ENCODE measurements around the gene AKAP8L.

Gene AKAP8L

DNA sequence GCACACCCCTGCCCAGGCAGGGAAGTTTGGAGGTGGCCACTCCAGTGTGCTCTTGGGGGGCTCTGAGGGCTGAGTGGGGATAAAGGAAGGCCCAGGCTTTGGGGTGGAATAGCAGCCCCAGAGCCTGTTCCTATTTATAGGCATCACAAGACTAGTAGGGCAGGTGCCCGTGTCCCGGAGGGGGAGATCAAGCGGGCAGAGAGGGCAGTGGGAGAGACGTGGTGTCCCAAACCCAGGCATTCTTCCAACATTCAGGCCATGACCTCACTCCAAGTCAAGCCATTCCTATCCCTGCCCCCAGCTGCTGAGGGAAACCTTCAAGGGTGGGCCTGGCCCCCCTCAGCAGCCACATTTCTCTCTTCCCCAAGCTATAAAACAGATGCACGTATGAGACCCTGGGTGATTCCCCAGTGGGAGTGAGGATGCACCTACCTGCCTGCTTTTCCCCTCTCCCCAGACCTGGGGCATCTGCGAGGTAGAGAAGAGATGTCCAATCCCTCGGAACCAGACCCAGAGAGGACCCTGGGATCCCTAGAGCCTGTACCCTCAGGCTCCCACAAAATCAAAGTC lies 27.1 kb upstream of the AKAP8L start:
- Histone ChIP-seq H3K9ac (ENCODE audit: low read length) (no peak overlapping the region), H3K4me1 (ENCODE audit: control insufficient read depth, insufficient read depth, low read length) (peaks cover 4% of the 10 kb centered on the region; the same call in 1 of the 2 replicates), H3K36me3 (ENCODE audit: control insufficient read depth, insufficient read depth, low read length) (no peaks in the 10 kb centered on the region), H3K4me3 (ENCODE audit: low read depth, low read length) (no peak overlapping the region), H3K9me3 (ENCODE audit: control insufficient read depth, insufficient read depth, low read depth, low read length) (no peaks in the 10 kb centered on the region), H3K27ac (ENCODE audit: low read depth, low read length) (no peak overlapping the region), H3K27me3 (ENCODE audit: control insufficient read depth, insufficient read depth, low read length) (no peaks in the 10 kb centered on the region)

DNA sequence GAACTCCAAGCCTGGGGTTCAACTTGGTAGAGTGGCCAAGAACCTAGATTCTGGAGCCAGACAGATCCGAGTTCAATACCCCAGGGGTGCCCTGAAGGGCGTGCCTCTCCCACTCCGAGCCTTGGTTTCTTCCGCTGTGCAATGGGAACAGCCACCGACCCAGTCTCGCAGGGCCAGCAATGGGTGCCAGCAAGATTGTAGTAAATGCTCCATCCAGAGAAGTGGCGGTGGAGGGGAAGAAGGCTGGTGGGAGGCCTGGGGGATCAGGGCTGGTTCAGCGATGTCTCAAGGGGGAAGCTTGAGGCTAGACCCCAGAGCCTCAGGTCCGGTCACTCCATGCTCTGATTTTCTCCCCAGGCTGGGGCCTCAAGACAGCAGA lies 26.4 kb upstream of the AKAP8L start:
- no peak overlapping the region for H3K9ac ChIP-seq (ENCODE audit: low read length)
- H3K9me3 ChIP-seq (ENCODE audit: control insufficient read depth, insufficient read depth, low read depth, low read length), result no peaks in the 10 kb centered on the region
- no peaks in the 10 kb centered on the region for H3K27me3 ChIP-seq (ENCODE audit: control insufficient read depth, insufficient read depth, low read length)
- H3K4me3 ChIP-seq (ENCODE audit: low read depth, low read length), result no peak overlapping the region
- H3K36me3 ChIP-seq (ENCODE audit: control insufficient read depth, insufficient read depth, low read length), result no peaks in the 10 kb centered on the region
- H3K27ac ChIP-seq (ENCODE audit: low read depth, low read length), result no peak overlapping the region
- H3K4me1 ChIP-seq (ENCODE audit: control insufficient read depth, insufficient read depth, low read length), result peaks cover 4% of the 10 kb centered on the region; the same call in 1 of the 2 replicates

DNA sequence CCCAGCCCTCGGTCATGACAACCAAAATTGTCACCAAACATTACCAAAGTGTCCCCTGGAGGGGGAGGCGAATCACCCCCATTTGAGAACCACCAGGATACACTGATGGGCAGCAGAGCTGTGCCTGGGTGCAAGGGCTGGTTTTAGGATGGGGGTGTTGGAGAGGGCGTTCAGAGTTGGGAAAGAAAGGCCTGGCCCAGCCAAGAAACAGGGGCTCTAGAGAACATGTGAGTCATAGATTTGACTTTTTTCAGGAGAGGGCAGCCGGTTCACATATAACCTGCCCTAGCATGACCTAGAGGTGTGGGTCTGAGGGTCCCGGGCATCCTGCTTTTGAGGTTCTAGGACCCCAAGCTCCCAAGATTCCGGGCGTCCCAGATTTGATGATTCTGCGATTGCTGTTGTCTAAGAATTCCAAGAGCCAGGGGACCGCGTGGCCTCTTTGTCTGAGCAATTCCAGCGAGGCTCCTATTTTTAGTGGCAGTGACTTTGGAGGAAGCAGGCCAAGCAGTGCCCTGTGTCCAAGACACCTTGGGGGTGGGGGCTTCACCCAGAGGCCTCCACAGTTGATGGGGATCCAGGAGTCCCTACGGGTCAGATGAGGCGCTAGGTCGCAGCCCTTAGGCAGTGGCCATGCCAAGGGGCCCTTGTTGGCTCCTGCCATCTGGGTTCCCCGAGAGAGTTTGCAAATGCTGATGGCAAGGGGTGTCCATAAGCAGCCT lies 25.9 kb upstream of the AKAP8L start:
- H3K9me3 ChIP-seq (ENCODE audit: control insufficient read depth, insufficient read depth, low read depth, low read length), result no peaks in the 10 kb centered on the region
- peaks cover 4% of the 10 kb centered on the region; the same call in 1 of the 2 replicates for H3K4me1 ChIP-seq (ENCODE audit: control insufficient read depth, insufficient read depth, low read length)
- no peak overlapping the region for H3K27ac ChIP-seq (ENCODE audit: low read depth, low read length)
- H3K27me3 ChIP-seq (ENCODE audit: control insufficient read depth, insufficient read depth, low read length), result no peaks in the 10 kb centered on the region
- no peak overlapping the region for H3K4me3 ChIP-seq (ENCODE audit: low read depth, low read length)
- no peaks in the 10 kb centered on the region for H3K36me3 ChIP-seq (ENCODE audit: control insufficient read depth, insufficient read depth, low read length)
- no peak overlapping the region for H3K9ac ChIP-seq (ENCODE audit: low read length)

DNA sequence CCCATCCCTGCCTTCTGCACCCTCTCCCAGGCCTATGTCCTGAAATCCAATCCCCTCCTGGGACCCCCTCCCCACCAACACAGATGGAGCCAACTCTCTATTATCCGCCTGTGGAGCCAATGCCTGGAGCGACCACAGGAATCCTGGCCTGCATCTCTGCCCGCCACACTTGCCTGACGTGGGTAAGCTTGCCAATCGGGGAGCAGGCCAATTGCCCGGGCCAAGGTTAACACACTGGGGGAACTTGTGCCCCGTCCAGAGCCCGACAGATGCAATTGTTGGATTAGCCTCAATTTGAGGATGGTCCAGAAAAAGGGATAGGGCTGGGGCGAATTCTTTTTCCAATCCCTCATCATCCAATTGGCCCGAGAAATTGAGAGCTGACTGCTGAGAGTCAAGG lies 25.1 kb upstream of the AKAP8L start:
- Histone ChIP-seq H3K27ac (ENCODE audit: low read depth, low read length) (no peak overlapping the region), H3K9ac (ENCODE audit: low read length) (no peak overlapping the region), H3K27me3 (ENCODE audit: control insufficient read depth, insufficient read depth, low read length) (no peaks in the 10 kb centered on the region), H3K9me3 (ENCODE audit: control insufficient read depth, insufficient read depth, low read depth, low read length) (no peaks in the 10 kb centered on the region), H3K4me1 (ENCODE audit: control insufficient read depth, insufficient read depth, low read length) (peaks cover 4% of the 10 kb centered on the region; the same call in 1 of the 2 replicates), H3K36me3 (ENCODE audit: control insufficient read depth, insufficient read depth, low read length) (no peaks in the 10 kb centered on the region), H3K4me3 (ENCODE audit: low read depth, low read length) (no peak overlapping the region)

- Histone ChIP-seq H3K9ac (ENCODE audit: low read length) (no peak overlapping the region), H3K36me3 (ENCODE audit: control insufficient read depth, insufficient read depth, low read length) (no peaks in the 10 kb centered on the region), H3K9me3 (ENCODE audit: control insufficient read depth, insufficient read depth, low read depth, low read length) (no peaks in the 10 kb centered on the region), H3K4me3 (ENCODE audit: low read depth, low read length) (no peak overlapping the region), H3K4me1 (ENCODE audit: control insufficient read depth, insufficient read depth, low read length) (0 out of 2 replicates have a peak, but pooled peaks cover under 1% of the 10 kb centered on the region), H3K27ac (ENCODE audit: low read depth, low read length) (no peak overlapping the region), H3K27me3 (ENCODE audit: control insufficient read depth, insufficient read depth, low read length) (no peaks in the 10 kb centered on the region)
Measured at GRCh38 chr19:15443325-15443724, 24.5 kb upstream of the AKAP8L start.

- no peak overlapping the region for H3K9ac ChIP-seq (ENCODE audit: low read length)
- no peaks in the 10 kb centered on the region for H3K36me3 ChIP-seq (ENCODE audit: control insufficient read depth, insufficient read depth, low read length)
- no peak overlapping the region for H3K27ac ChIP-seq (ENCODE audit: low read depth, low read length)
- H3K9me3 ChIP-seq (ENCODE audit: control insufficient read depth, insufficient read depth, low read depth, low read length), result no peaks in the 10 kb centered on the region
- no peaks in the 10 kb centered on the region for H3K27me3 ChIP-seq (ENCODE audit: control insufficient read depth, insufficient read depth, low read length)
- no peak overlapping the region for H3K4me3 ChIP-seq (ENCODE audit: low read depth, low read length)
- no peaks in the 10 kb centered on the region for H3K4me1 ChIP-seq (ENCODE audit: control insufficient read depth, insufficient read depth, low read length)
Measured at GRCh38 chr19:15442142-15442920, 23.5 kb upstream of the AKAP8L start.

- no peaks in the 10 kb centered on the region for H3K27me3 ChIP-seq (ENCODE audit: control insufficient read depth, insufficient read depth, low read length)
- no peaks in the 10 kb centered on the region for H3K36me3 ChIP-seq (ENCODE audit: control insufficient read depth, insufficient read depth, low read length)
- H3K9ac ChIP-seq (ENCODE audit: low read length), result no peak overlapping the region
- H3K4me1 ChIP-seq (ENCODE audit: control insufficient read depth, insufficient read depth, low read length), result no peaks in the 10 kb centered on the region; the same call in 1 of the 2 replicates
- H3K27ac ChIP-seq (ENCODE audit: low read depth, low read length), result no peak overlapping the region
- no peaks in the 10 kb centered on the region for H3K9me3 ChIP-seq (ENCODE audit: control insufficient read depth, insufficient read depth, low read depth, low read length)
- no peak overlapping the region for H3K4me3 ChIP-seq (ENCODE audit: low read depth, low read length)
Measured at GRCh38 chr19:15441317-15441716, 22.5 kb upstream of the AKAP8L start.

DNA sequence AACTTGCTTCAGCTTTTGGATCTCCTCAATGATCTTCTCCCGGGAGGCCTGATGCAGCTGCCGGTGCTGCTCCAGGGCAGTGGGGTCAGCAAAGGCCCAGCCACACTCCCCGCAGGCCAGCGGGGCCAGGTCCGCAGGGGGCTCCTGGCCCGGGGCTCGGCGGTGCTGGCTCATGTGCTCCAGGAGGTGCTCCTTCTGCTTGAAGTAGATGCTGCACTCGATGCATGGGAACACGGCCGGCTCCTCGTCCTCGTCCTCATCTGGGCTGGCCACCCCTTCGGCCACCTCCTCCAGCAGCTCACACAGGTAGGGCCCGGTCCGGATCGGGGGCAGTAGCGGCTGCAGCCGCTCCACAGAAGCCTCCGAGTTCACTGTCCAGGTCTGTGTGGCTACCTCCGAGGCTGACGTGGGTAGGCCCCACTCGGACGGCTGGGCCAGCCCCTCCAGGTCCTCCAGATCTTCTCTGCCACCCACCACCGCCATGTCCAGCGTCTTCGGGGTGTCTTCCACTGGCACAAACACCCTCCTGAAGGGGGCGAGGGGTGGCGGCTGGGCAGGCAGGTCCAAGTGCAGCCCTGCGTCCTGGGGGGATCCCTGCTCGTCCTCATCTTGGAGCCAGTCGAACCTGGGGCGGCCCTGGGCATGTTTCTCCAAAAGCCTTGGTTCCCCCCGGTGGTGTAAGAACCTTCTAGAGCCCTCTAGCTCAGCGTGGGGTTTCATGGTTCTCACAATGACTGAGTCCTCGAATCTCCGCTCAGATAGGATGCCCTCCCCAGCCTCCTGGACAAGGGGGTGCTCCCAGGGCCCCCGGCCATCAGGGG lies 21.2 kb upstream of the AKAP8L start:
- Histone ChIP-seq H3K4me3 (ENCODE audit: low read depth, low read length) (no peak overlapping the region), H3K27me3 (ENCODE audit: control insufficient read depth, insufficient read depth, low read length) (no peaks in the 10 kb centered on the region), H3K9me3 (ENCODE audit: control insufficient read depth, insufficient read depth, low read depth, low read length) (no peaks in the 10 kb centered on the region), H3K27ac (ENCODE audit: low read depth, low read length) (no peak overlapping the region), H3K36me3 (ENCODE audit: control insufficient read depth, insufficient read depth, low read length) (no peaks in the 10 kb centered on the region), H3K4me1 (ENCODE audit: control insufficient read depth, insufficient read depth, low read length) (no peaks in the 10 kb centered on the region; the same call in 1 of the 2 replicates), H3K9ac (ENCODE audit: low read length) (no peak overlapping the region)

DNA sequence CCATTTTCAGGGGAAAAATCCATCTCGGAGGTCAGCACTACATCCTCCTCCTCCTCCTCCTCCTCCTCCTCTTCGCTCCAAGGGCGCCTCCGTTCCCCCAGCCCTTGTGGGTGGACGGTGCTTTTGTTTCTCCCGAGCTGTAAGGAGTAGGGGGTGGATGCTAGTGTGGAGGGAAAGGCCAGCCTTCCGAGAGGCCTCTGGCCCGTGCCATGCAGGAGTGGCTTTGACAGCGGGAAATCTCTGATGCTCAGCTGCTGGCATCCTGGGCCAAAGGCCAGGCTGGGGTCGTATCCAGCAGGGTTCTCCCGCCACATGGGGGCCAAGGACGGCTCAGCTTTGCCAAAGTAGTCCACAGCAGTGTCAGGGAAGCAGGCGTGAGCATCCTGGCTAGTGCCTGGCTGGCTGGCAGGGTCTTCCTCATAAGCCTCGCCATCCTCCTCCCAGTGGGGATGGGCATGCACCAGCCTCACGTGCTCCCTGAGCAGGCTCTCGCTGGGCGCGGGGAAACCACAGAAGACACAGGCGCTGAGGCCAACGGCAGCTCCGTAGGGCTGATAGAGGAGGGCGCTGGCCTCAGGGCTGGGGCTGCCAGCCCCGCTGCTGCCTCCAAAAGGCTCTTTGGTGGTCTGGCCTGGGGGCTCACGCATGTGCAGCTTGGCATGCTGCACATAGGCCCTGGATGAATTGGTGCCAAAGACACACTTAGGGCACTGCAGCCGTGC lies 20.5 kb upstream of the AKAP8L start:
- Histone ChIP-seq H3K27me3 (ENCODE audit: control insufficient read depth, insufficient read depth, low read length) (no peaks in the 10 kb centered on the region), H3K9me3 (ENCODE audit: control insufficient read depth, insufficient read depth, low read depth, low read length) (no peaks in the 10 kb centered on the region), H3K27ac (ENCODE audit: low read depth, low read length) (no peak overlapping the region), H3K4me3 (ENCODE audit: low read depth, low read length) (no peak overlapping the region), H3K36me3 (ENCODE audit: control insufficient read depth, insufficient read depth, low read length) (no peaks in the 10 kb centered on the region), H3K9ac (ENCODE audit: low read length) (no peak overlapping the region), H3K4me1 (ENCODE audit: control insufficient read depth, insufficient read depth, low read length) (no peaks in the 10 kb centered on the region; the same call in 1 of the 2 replicates)

DNA sequence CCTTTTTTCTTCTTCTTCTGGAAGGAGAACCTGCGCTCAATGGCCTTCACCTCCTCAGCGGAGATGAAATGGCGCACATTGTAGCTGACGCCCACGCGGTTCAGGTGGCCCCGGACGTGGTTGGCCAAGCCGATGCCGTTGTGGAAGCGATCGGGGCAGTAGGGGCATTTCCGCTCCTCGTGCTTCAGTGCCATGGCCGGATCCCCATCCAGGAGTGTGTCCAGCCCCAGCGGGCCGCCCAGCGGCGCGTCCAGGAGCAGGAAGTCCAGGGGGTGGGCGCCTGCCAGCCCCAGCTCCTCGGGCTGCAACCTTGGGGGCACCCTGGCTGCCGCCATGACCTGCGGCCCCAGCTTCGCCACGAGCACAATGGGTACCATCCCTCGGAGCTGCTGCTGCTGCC lies 19.8 kb upstream of the AKAP8L start:
- no peaks in the 10 kb centered on the region for H3K36me3 ChIP-seq (ENCODE audit: control insufficient read depth, insufficient read depth, low read length)
- H3K9ac ChIP-seq (ENCODE audit: low read length), result no peak overlapping the region
- H3K4me1 ChIP-seq (ENCODE audit: control insufficient read depth, insufficient read depth, low read length), result peaks cover 2% of the 10 kb centered on the region
- H3K27me3 ChIP-seq (ENCODE audit: control insufficient read depth, insufficient read depth, low read length), result no peaks in the 10 kb centered on the region
- H3K9me3 ChIP-seq (ENCODE audit: control insufficient read depth, insufficient read depth, low read depth, low read length), result no peaks in the 10 kb centered on the region
- no peak overlapping the region for H3K4me3 ChIP-seq (ENCODE audit: low read depth, low read length)
- no peak overlapping the region for H3K27ac ChIP-seq (ENCODE audit: low read depth, low read length)

All from HUES6 (cell line).